BE2C (cell line): ENCODE data around the gene CATSPER1.

Experiments
- DNase-seq: peaks from one replicate; pipeline ENCODE4 v3.0.0-alpha.2; 2020
- H3K27me3 ChIP-seq: fragments of 250-450 bp; sonication (Bioruptor Pico); 2 replicates; pipeline ENCODE4 v1.5.1; 2020; ENCODE audit warnings: mild to moderate bottlenecking
- H3K36me3 ChIP-seq: fragments of 250-450 bp; sonication (Bioruptor Pico); 2 replicates; pipeline ENCODE4 v1.5.1; 2020; ENCODE audit warnings: mild to moderate bottlenecking
- H3K4me1 ChIP-seq: fragments of 250-450 bp; sonication (Bioruptor Pico); 2 replicates; pipeline ENCODE4 v1.5.1; 2020
- H3K4me3 ChIP-seq: 2 replicates; pipeline ENCODE4 v1.5.1; 2011; ENCODE audit warnings: low read depth, low read length
- H3K9me3 ChIP-seq: fragments of 250-450 bp; sonication (Bioruptor Pico); 2 replicates; pipeline ENCODE4 v1.5.1; 2020
- TF ChIP-seq, protein P1 (sequence below): IDR thresholded peaks from 2 replicates; pipeline ENCODE4 v1.5.1; 2012; ENCODE audit warnings: mild to moderate bottlenecking, low read depth, low read length

The CATSPER1 gene

DNA sequence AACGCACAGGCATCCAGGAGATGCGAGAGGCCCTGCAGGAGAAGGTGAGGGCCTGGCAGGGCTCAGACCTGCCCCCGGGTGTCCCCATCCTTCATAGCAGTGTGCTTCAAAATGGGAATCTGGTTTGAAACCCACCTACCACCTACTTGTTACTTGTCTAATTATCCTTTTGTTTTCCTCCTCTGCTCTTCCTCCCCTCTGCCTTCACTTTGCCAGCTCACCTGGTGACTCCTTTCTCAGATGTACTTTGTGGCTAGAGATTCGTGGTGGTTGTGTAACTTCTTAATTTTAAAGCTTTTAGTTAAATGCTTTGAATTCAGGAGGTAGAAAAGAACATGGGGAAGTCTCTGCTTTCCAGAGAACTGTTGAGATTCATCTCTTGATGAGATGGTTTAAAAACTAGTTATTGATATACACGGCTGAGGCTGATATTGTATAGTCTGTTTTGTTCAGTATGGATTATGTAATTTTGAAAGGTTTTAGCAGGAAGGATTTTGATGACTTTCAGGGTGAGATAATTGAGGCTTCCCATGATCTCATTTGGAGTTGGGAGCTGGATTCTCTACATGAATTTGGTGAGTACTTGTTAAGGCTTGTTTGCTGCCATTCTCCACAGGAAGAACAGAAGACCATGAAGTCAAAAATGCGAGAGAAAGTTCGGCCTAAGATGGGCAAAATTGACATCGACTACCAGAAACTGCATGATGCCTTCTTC lies 33.8 kb upstream of the CATSPER1 start:
- no peaks in the 10 kb centered on the region; the same call in 1 of the 2 replicates for H3K4me1 ChIP-seq
- no peak for DNase-seq
- TF ChIP-seq, protein P1, sequence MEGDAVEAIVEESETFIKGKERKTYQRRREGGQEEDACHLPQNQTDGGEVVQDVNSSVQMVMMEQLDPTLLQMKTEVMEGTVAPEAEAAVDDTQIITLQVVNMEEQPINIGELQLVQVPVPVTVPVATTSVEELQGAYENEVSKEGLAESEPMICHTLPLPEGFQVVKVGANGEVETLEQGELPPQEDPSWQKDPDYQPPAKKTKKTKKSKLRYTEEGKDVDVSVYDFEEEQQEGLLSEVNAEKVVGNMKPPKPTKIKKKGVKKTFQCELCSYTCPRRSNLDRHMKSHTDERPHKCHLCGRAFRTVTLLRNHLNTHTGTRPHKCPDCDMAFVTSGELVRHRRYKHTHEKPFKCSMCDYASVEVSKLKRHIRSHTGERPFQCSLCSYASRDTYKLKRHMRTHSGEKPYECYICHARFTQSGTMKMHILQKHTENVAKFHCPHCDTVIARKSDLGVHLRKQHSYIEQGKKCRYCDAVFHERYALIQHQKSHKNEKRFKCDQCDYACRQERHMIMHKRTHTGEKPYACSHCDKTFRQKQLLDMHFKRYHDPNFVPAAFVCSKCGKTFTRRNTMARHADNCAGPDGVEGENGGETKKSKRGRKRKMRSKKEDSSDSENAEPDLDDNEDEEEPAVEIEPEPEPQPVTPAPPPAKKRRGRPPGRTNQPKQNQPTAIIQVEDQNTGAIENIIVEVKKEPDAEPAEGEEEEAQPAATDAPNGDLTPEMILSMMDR = no peak
- no peak overlapping the region for H3K4me3 ChIP-seq
- no peaks in the 10 kb centered on the region for H3K9me3 ChIP-seq
- H3K36me3 ChIP-seq = peaks cover 93% of the 10 kb centered on the region
- no peaks in the 10 kb centered on the region for H3K27me3 ChIP-seq

DNA sequence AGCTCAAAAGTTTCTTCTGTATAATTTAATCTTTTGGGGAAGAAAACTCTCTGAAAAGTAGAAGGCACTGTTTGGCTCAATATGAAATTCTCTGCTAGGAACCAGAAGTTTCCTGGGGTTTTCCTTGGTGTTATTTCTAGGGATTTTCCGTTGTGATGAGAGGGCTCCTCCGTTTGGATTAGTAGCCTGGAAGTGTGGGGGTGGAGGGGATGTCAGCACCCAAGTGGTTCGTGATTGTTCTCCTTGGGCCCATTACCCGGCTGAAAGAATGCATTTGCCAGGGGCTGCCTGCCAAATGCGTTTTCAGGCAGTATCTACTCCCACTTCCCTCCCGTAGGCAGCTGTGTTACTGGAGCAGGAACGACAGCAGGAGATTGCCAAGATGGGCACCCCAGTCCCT lies 30.2 kb upstream of the CATSPER1 start:
- peaks cover 68% of the 10 kb centered on the region for H3K36me3 ChIP-seq
- no peaks in the 10 kb centered on the region; the same call in none of the 2 replicates for H3K4me1 ChIP-seq
- TF ChIP-seq, protein P1 = no peak
- no peaks in the 10 kb centered on the region for H3K27me3 ChIP-seq
- no peak overlapping the region for H3K4me3 ChIP-seq
- DNase-seq = no peak
- no peaks in the 10 kb centered on the region for H3K9me3 ChIP-seq

DNA sequence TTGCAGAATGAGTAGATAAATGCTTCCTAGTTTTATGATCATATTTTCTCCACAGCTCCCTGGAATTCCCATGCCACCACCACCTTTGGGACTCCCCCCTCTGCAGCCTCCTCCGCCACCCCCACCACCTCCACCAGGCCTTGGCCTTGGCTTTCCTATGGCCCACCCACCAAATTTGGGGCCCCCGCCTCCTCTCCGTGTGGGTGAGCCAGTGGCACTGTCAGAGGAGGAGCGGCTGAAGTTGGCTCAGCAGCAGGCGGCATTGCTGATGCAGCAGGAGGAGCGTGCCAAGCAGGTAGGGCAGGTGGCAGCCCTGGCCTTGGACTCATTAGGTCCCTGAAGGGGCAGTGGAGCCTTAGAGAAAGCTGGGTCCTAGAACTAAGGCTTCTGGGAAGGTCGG lies 28.7 kb upstream of the CATSPER1 start:
- TF ChIP-seq, protein P1 = no peak
- Histone ChIP-seq H3K4me1 (peaks cover 6% of the 10 kb centered on the region), H3K36me3 (peaks cover 53% of the 10 kb centered on the region), H3K9me3 (no peaks in the 10 kb centered on the region), H3K27me3 (no peaks in the 10 kb centered on the region), H3K4me3 (no peak overlapping the region)
- DNase-seq = no peak

DNA sequence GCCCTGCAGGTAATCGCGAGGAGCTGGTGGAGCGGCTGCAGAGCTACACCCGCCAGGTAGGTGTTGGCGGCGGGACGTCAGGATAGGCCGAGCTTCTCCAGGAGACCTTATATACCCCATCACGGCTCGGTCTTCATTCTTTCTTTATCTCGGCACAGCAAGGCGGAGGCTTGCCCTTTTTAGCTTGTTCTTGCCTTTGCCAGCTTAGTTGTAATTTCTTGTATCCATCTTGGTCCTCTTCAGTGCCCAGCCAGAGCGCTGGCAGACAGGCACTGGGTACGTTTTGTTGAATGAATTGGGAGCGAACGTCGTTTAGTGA lies 26.3 kb upstream of the CATSPER1 start:
- no peak for DNase-seq
- H3K4me1 ChIP-seq = peaks cover 6% of the 10 kb centered on the region
- no peaks in the 10 kb centered on the region for H3K27me3 ChIP-seq
- peaks cover 31% of the 10 kb centered on the region for H3K36me3 ChIP-seq
- TF ChIP-seq, protein P1 = no peak
- no peaks in the 10 kb centered on the region for H3K9me3 ChIP-seq
- H3K4me3 ChIP-seq = peak overlapping the region; percentile 80

DNA sequence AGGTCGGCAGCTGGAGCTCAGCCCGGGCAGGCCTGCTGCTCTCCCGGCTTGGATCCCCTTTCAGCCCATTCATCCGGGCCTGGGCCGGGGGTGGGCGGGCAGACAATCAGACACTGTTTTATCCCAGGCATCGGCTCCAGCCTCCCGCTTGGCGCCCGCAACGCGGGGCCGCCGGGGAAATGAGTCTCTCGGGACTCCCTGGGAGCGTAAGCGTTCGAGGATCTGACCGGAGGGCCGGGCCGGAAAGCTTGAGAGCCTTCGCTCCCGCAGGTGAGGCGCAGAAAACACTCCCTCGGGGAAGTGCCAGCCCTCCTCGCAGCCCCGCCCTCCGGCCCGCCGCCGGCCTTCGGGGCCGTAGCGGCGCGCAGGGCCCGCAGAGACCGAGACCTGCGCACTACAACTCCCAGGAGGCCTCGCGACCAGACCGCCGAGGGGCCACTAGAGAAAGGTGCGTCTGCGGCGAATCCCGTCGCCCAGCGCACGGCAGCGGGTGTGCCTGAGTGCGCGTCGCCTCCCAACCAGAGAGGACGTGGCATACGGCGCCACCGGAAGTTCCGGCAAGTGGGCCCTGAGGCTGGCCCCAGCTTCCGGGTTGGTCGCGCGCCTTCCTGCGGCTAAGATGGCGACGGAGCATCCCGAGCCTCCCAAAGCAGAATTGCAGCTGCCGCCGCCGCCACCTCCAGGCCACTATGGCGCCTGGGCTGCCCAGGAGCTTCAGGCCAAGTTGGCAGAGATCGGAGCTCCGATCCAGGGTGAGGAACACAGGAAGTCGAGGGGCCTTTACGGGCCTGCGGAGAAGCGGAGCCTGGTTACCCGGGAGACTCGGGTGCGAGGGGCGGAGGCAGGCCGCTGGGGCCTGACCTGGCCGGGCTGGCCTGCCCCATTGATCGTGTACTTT lies 25.7 kb upstream of the CATSPER1 start, which contains the start of gene SF3B2:
SF3B2 (plus strand) TSS at position 599 of the 898 bp plus-strand sequence; CDS start at position 620, 21 bp downstream.
- Histone ChIP-seq H3K9me3 (no peaks in the 10 kb centered on the region), H3K4me1 (peaks cover 6% of the 10 kb centered on the region), H3K27me3 (no peaks in the 10 kb centered on the region), H3K36me3 (peaks cover 25% of the 10 kb centered on the region), H3K4me3 (peak within 1 kb of the TSS; percentile 80)
- peak; percentile 99 for DNase-seq
- TF ChIP-seq, protein P1 = no peak
